Tibial nerve (tissue), 4 donors: ENCODE data around the gene TNFSF18. TPM values are rescaled to one million over a fixed set of nuclear protein-coding genes. Genes with fewer than 3 reads are reported as not detected.
"Not testable (repeated sequence)": the region's sequence is repeated elsewhere in the genome, so short reads cannot be mapped to it uniquely, and the experiment has no call there.

ENCODE experiments used
- DNase-seq, 2 donors: peaks; one replicate each; pipeline ENCODE4 v3.0.0-alpha.2; 2019; ENCODE audit warnings: low spot score in 2 of 2
- H3K27ac ChIP-seq, 4 donors: fragments of 200-600 bp; sonication (generic) in 3 of 4; one replicate each; pipeline ENCODE4 v1.5.1; 2017 to 2019; ENCODE audit warnings: mild to moderate bottlenecking in 1 of 4
- H3K27me3 ChIP-seq, 2 donors: fragments of 200-600 bp; sonication (generic) in 1 of 2; one replicate each; pipeline versions ENCODE4 v1.5.1 to v1.6.0; 2017 to 2019
- H3K36me3 ChIP-seq, 3 donors: fragments of 200-600 bp; sonication (generic); one replicate each; pipeline ENCODE4 v1.5.1; 2018 to 2019
- H3K4me1 ChIP-seq, 4 donors: fragments of 200-600 bp; sonication (generic) in 3 of 4; one replicate each; pipeline ENCODE4 v1.5.1; 2017 to 2019
- H3K4me3 ChIP-seq, 4 donors: fragments of 200-600 bp; sonication (generic) in 3 of 4; one replicate each; pipeline ENCODE4 v1.5.1; 2017 to 2019; ENCODE audit warnings: mild to moderate bottlenecking in 1 of 4, moderate library complexity in 1 of 4
- H3K9me3 ChIP-seq, 4 donors: fragments of 200-600 bp; sonication (generic) in 3 of 4; one replicate each; pipeline ENCODE4 v1.5.1; 2017 to 2019
- CTCF ChIP-seq, 5 experiments: fragments of 200-600 bp in 3 of 5; fragments of 450-650 bp in 2 of 5; sonication (generic) in 3 of 5; IDR thresholded peaks; one replicate each; pipeline ENCODE4 v1.5.1; 2016 to 2019; ENCODE audit warnings: antibody characterized with exemption in 5 of 5, mild to moderate bottlenecking in 3 of 5, moderate library complexity in 2 of 5
- EP300 ChIP-seq, 2 donors: sonication (generic); formaldehyde crosslinking; IDR thresholded peaks; one replicate each; pipeline ENCODE4 v1.6.1; 2017; ENCODE audit warnings: antibody characterized with exemption in 2 of 2, mild to moderate bottlenecking in 1 of 2
- POLR2A ChIP-seq, 2 donors: fragments of 450-650 bp; IDR thresholded peaks; one replicate each; pipeline ENCODE4 v1.6.1; 2017; ENCODE audit warnings: antibody characterized with exemption in 2 of 2, mild to moderate bottlenecking in 2 of 2, moderate library complexity in 2 of 2
- WGBS, 2 donors: methylation state at CpG; one replicate each; pipeline ENCODE4 v1.1.5; 2018; 5-methylcytosine and 5-hydroxymethylcytosine counted together
- total RNA-seq, 4 donors: library from RNA; depleted of rRNA; stranded (reverse); fragments of >200 nt; gene quantifications; one replicate each; pipeline ENCODE4 v1.1.0, GENCODE V29; 2016

The TNFSF18 gene
- total RNA-seq, 4 donors from 2014 or later = not detected

GRCh38 chr1:173094541-173094940 is 43.8 kb upstream of the TNFSF18 start:
- no peak overlapping the region for H3K27ac ChIP-seq
- H3K4me3 ChIP-seq = no peak overlapping the region
- H3K27me3 ChIP-seq = no peaks in the 10 kb centered on the region
- TF ChIP-seq POLR2A (IDR thresholded peaks at IDR 0.05) (no peak), CTCF (IDR thresholded peaks at IDR 0.05) (no peak), EP300 (IDR thresholded peaks at IDR 0.05) (no peak)
- no peak for DNase-seq
- no peaks in the 10 kb centered on the region for H3K36me3 ChIP-seq
- WGBS, 2 donors = 86 to 87% methylated on average over 4 of the region's 4 CpGs
- no peaks in the 10 kb centered on the region for H3K4me1 ChIP-seq
- H3K9me3 ChIP-seq = no peaks in the 10 kb centered on the region

DNA sequence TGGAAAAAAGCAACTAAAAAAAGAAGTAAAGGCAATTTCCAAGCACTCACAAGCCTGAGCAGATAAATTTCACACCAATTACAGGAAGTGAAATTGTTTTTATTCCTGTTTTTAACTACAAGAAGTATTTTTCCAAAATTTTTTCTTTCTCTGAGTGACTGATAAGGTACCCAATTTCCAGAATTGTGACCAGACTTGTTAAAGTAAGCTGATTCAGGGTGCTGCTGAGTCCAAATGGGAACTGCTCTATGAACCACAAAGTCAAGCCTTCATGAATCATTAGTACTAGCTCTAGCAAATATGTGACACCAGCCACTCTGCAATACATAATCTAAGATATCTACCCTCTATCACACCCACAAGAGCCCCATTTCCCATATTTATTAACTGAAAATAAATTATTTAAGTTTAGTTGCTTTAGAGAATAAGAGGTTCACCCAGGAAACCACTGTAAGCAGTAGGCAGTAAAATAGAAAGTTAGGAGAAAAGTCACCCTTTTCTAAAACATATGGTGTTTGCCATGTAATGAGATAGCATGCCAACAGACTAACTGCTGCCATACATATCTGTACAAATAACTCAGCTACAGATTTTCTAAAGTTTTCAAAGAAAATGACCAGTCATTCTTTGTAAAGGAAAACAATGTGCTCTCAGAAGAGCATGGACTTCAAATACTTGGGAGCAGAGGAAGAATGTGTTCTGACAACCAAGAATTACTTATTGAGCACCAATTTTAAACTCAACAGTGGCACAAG is 43.1 kb upstream of the TNFSF18 start:
- Histone ChIP-seq H3K27me3 (no peaks in the 10 kb centered on the region), H3K4me1 (no peaks in the 10 kb centered on the region), H3K36me3 (no peaks in the 10 kb centered on the region), H3K4me3 (no peak overlapping the region), H3K27ac (no peak overlapping the region), H3K9me3 (no peaks in the 10 kb centered on the region)
- no peak for TF ChIP-seq POLR2A (IDR thresholded peaks at IDR 0.05)
- no peak for TF ChIP-seq CTCF (IDR thresholded peaks at IDR 0.05)
- TF ChIP-seq EP300 (IDR thresholded peaks at IDR 0.05) = no peak
- no peak for DNase-seq

DNA sequence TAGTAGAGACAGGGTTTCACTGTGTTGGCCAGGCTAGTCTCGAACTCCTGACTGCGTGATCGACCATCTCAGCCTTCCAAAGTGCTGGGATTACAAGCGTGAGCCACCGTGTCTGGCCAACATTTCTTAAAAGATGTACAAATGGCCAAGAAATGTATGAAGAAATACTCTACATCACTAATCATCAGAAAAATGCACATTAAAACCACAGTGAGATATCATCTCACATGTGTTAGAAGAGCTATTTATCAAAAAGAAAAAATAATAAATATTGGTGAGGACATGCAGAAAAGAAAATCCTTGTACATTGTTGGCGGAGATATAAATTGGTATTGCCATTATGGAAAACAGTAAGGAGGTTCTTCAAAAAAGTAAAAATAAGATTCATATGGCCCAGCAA is 33.6 kb upstream of the TNFSF18 start:
- TF ChIP-seq EP300 (IDR thresholded peaks at IDR 0.05) (no peak), POLR2A (IDR thresholded peaks at IDR 0.05) (no peak), CTCF (IDR thresholded peaks at IDR 0.05) (no peak)
- Histone ChIP-seq H3K4me1 (no peaks in the 10 kb centered on the region), H3K4me3 (no peak overlapping the region), H3K36me3 (no peaks in the 10 kb centered on the region), H3K9me3 (no peaks in the 10 kb centered on the region), H3K27me3 (no peaks in the 10 kb centered on the region), H3K27ac (no peak overlapping the region)
- no peak for DNase-seq
- 94% methylated on average over 6 of the region's 6 CpGs for WGBS, 2 donors

- 50 to 51% methylated on average over 1 of the region's 1 CpG for WGBS, 2 donors
- H3K36me3 ChIP-seq = no peaks in the 10 kb centered on the region
- DNase-seq = no peak
- H3K4me3 ChIP-seq = no peak overlapping the region
- H3K9me3 ChIP-seq = no peaks in the 10 kb centered on the region
- no peaks in the 10 kb centered on the region for H3K27me3 ChIP-seq
- no peaks in the 10 kb centered on the region for H3K4me1 ChIP-seq
- no peak overlapping the region for H3K27ac ChIP-seq
- no peak for TF ChIP-seq EP300 (IDR thresholded peaks at IDR 0.05)
- TF ChIP-seq CTCF (IDR thresholded peaks at IDR 0.05) = no peak
- no peak for TF ChIP-seq POLR2A (IDR thresholded peaks at IDR 0.05)
Observed at GRCh38 chr1:173082913-173083312, 32.2 kb upstream of the TNFSF18 start.

DNA sequence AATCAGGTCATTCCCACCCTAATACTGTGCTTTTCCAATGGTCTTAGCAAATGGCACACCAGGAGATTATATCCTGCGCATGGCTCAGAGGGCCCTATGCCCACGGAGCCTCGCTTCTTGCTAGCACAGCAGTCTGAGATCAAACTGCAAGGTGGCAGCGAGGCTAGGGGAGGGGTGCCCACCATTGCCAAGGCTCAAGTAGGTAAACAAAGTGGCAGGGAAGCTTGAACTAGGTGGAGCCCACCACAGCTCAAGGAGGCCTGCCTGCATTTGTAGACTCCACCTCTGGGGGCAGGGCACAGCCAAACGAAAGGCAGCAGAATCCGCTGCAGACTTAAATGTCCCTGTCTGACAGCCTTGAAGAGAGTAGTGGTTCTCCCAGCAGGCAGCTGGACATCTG is 23.5 kb upstream of the TNFSF18 start:
- H3K4me3 ChIP-seq, H3K36me3 ChIP-seq, H3K27ac ChIP-seq, H3K4me1 ChIP-seq, DNase-seq, H3K27me3 ChIP-seq: not testable (repeated sequence)
- WGBS, 2 donors = 91 to 99% methylated on average over 6 of the region's 6 CpGs
- H3K9me3 ChIP-seq = peaks cover 0 to 13% (median 0%) of the 10 kb centered on the region in 4 donors

- Histone ChIP-seq H3K4me3 (no peak overlapping the region), H3K4me1 (no peaks in the 10 kb centered on the region), H3K9me3 (no peaks in the 10 kb centered on the region), H3K36me3 (no peaks in the 10 kb centered on the region), H3K27ac (no peak overlapping the region), H3K27me3 (no peaks in the 10 kb centered on the region)
- TF ChIP-seq EP300 (IDR thresholded peaks at IDR 0.05) (no peak), CTCF (IDR thresholded peaks at IDR 0.05) (no peak), POLR2A (IDR thresholded peaks at IDR 0.05) (no peak)
- no peak for DNase-seq
- WGBS, 2 donors = 71 to 79% methylated on average over 3 of the region's 3 CpGs
Observed at GRCh38 chr1:173064011-173064410, 13.3 kb upstream of the TNFSF18 start.
